ENCODE results near the gene MNX1. TPM values are rescaled to one million over a fixed set of nuclear protein-coding genes. Genes with fewer than 3 reads are reported as not detected.
A peak's percentile ranks its signal among the peaks of the same experiment; 100 is the strongest.

The MNX1 gene
- total and polyA plus RNA-seq, 9 of the 15 experiments (the other 6 are each of a cell fraction or from before 2014, with no cell fraction given) = 0.15 to 8.0 (median 1.4) TPM

GRCh38 chr7:157003756-157004520 is 6.5 kb downstream of the MNX1 start:
- ChIA-PET POLR2A (interaction anchor here (0.6 to 0.9 kb wide), 3 partner anchors 10 to 270 kb away, joined by 3 to 4 read pairs (median 4); no protein-coding TSS in a partner anchor), CTCF (ENCODE audit: low intra/inter-chr PET ratio) (no interaction called here)
- 0 out of 5 replicates have a peak, but pooled peaks cover 0 to 4% of the 10 kb centered on the region in 2 experiments for H3K27me3 ChIP-seq (ENCODE audit: control insufficient read depth in 2 of 2, insufficient read depth in 2 of 2, low read length in 2 of 2)
- H3K9me3 ChIP-seq (replicated peaks; ENCODE audit: control insufficient read depth, insufficient read depth, low read depth, low read length) = no peaks in the 10 kb centered on the region
- peak; percentile 30; the same call in 1 of the 2 replicates for TF ChIP-seq POLR2G (IDR thresholded peaks at IDR 0.05; ENCODE audit: low read depth, low read length)
- TF ChIP-seq, protein P1, sequence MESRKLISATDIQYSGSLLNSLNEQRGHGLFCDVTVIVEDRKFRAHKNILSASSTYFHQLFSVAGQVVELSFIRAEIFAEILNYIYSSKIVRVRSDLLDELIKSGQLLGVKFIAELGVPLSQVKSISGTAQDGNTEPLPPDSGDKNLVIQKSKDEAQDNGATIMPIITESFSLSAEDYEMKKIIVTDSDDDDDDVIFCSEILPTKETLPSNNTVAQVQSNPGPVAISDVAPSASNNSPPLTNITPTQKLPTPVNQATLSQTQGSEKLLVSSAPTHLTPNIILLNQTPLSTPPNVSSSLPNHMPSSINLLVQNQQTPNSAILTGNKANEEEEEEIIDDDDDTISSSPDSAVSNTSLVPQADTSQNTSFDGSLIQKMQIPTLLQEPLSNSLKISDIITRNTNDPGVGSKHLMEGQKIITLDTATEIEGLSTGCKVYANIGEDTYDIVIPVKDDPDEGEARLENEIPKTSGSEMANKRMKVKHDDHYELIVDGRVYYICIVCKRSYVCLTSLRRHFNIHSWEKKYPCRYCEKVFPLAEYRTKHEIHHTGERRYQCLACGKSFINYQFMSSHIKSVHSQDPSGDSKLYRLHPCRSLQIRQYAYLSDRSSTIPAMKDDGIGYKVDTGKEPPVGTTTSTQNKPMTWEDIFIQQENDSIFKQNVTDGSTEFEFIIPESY (CRISPR knock-in tag; IDR thresholded peaks at IDR 0.05) = peak; percentile 98
- TF ChIP-seq, protein P2, sequence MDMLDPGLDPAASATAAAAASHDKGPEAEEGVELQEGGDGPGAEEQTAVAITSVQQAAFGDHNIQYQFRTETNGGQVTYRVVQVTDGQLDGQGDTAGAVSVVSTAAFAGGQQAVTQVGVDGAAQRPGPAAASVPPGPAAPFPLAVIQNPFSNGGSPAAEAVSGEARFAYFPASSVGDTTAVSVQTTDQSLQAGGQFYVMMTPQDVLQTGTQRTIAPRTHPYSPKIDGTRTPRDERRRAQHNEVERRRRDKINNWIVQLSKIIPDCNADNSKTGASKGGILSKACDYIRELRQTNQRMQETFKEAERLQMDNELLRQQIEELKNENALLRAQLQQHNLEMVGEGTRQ (CRISPR knock-in tag; IDR thresholded peaks at IDR 0.05) = no peak
- BruUV-seq (replicated peaks) = no TSS peak
- H4K20me1 ChIP-seq (replicated peaks; ENCODE audit: control insufficient read depth, insufficient read depth, low read length) = no peaks in the 10 kb centered on the region
- H3K36me3 ChIP-seq (ENCODE audit: control insufficient read depth, insufficient read depth, low read length) = no peaks in the 10 kb centered on the region
- ATAC-seq = no peak
- intact Hi-C loops (cut with micrococcal nuclease) (no loop called here), in situ Hi-C loops (cut with MboI) (no loop called here)
- no peak for DNase-seq (ENCODE audit: extremely low read depth in 1 of 4, low spot score in 3 of 4)
- no peak for FAIRE-seq
- H3K4me3 ChIP-seq = no peak overlapping the region
- H2AFZ ChIP-seq (ENCODE audit: low read depth, low read length) = no peak overlapping the region
- no peaks in the 10 kb centered on the region for H3K79me2 ChIP-seq (ENCODE audit: control insufficient read depth, insufficient read depth, low read length)
- 78% methylated on average over 46 of the region's 60 CpGs for WGBS (ENCODE audit: insufficient coverage, low coverage, missing lambda C conversion rate)
- H3K4me2 ChIP-seq (ENCODE audit: insufficient read depth, low read length) = no peak overlapping the region
- no peak overlapping the region for H3K27ac ChIP-seq (ENCODE audit: extremely low read depth, low read depth, low read length)
- peaks cover 14 to 44% of the 10 kb centered on the region in 2 experiments for H3K4me1 ChIP-seq (replicated peaks in 1 of 2; ENCODE audit: control insufficient read depth in 2 of 2, insufficient read depth in 2 of 2, low read length in 2 of 2)
- H3K9me1 ChIP-seq (ENCODE audit: control insufficient read depth, insufficient read depth, low read length) = no peaks in the 10 kb centered on the region
- no peak overlapping the region for H3K9ac ChIP-seq (ENCODE audit: insufficient read depth in 1 of 2, low read depth in 2 of 2, low read length in 2 of 2)
